Stimulated activated CD4-positive, alpha-beta T cell treated with anti-CD3 and anti-CD28 coated beads, Interleukin-1b, Interleukin-23, amount 100 ng/mL, for 48 hours (primary cell): ENCODE measurements around the gene KPNA6.
A peak's percentile ranks its signal among the peaks of the same experiment; 100 is the strongest.
"Not testable (repeated sequence)": the region's sequence is repeated elsewhere in the genome, so short reads cannot be mapped to it uniquely, and the experiment has no call there.

Experiments
- DNase-seq: peaks from one replicate; pipeline ENCODE4 v3.0.0-alpha.2; 2020

The KPNA6 gene

DNA sequence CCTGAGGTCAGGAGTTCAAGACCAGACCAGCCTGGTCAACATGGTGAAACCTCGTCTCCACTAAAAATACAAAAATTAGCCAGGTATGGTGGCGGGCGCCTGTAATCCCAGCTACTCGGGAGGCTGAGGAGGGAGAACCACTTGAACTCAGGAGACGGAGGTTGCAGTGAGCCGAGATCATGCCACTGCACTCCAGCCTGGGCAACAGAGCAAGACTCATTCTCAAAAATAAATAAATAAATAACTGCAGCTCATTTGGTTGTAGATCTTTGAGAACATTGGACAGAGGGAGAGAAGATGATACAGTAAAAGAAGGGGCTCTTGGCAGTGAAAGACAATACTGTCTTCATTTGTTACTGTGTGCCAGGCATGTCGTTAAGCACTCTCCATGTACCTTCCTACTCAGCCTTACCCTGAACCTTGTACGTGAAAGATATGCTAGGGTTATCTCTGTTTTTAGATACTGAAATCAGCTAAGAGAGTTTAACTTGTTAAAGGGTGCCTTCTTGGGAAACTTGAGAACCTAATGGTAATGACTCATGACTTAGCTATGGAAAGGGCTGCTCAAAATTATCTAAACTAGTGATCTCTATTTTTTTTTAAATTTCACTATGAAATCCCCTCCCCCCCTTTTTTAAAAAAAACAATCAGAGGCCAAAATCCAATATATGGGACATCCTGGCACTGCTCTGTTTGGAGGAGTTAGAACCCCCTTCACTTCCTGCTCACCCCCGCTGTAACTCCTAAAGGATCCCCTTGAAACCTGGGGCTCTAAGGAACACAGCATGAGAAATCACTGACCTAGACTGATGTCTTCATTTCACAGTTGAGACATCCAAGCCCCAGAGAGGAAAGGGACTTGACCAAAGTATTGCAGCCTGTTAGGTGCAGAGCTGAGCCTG, 6.8 kb upstream of the KPNA6 start:
- DNase-seq, result no peak

DNA sequence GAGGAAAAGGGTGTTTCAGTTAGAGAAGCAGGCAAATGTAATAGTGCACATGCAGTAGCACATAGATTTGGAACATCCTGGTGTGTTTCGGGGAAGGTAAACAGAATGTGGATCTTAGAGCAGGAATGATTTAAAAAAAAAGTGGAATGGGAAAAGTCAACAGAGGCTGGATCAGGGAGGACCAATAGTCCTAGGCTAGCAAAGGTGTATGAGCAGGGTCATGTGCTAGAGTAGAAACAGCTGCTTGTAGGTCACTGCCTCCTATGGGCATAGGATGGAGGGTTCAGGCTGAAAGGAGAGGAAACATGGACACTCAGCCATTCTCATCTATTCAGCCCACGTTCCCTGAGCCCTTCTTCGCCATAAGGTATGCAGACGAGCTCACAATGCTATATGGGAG, 3.7 kb upstream of the KPNA6 start:
- DNase-seq, result no peak

DNA sequence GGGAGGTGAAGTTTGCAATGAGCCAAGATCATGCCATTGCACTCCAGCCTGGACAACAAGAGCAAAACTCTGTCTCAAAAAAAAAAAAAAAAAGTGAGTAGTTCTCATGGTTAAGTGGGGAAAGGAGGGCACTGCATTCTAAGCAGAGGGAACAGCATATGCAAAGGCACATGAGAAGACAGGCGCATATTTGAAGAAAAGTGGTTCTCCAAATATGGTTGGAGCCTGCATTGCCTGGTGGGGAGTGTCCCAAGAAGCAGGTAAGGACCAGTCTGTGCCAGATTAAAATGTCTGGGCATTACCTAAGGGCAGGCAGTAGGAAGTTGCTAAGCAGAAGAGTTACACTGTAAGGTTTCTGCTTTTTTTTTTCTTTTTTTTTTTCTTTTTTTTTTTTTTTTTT, 2.5 kb upstream of the KPNA6 start:
- no peak for DNase-seq

DNA sequence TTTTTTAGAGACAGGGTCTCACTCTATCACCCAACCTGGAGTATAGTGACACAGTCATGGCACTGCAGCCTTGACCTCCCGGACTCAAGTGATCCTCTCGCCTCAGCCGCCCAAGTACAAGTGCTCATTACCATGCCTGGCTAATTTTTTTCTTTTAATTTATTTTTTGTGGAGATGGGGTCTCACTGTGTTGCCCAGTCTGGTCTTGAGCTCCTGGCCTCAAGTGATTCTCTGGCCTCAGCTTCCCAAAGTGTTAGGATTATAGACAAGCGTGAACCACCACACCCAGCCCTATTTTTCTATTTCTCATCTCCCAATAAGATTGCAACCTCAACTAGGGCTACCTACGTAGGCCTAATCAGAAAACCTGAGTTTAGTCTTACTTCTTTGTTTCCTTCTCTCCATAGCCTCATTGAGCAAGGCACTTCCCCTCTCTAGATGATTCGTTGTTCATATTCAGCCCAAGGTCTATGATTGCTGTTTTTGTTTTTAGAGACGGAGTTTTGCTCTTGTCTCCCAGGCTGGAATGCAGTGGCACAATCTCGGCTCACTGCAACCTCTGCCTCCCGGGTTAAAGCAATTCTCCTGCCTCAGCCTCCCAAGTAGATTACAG, 1.1 kb upstream of the KPNA6 start:
- no peak for DNase-seq

DNA sequence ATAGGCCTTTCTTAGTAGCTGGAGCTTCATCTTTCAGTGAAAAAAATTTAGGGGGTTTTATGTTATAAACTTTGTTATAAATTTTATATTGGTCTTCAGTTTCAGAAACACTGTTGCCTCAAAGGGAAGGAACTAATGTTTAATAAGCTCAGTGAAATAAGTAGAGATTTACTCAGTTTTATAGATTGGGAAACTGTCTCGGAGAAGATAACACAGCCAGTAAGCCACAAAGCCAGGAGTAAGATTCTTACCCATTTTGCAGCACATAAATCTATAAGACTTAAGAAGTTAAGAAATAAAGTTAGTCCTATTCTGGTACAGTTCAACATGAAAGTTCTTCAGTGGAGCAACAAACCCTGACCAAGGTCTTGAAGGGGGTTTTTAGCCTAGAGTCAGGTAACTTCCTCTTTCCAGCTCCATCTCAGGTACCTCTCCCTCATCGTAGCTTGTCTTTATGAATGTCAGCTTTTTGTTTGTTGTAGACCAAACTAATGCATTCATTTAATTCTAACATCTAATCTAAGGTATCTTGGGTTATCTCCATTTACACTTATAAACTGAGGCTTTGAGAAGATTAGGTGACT, 3.3 kb downstream of the KPNA6 start:
- no peak for DNase-seq

DNA sequence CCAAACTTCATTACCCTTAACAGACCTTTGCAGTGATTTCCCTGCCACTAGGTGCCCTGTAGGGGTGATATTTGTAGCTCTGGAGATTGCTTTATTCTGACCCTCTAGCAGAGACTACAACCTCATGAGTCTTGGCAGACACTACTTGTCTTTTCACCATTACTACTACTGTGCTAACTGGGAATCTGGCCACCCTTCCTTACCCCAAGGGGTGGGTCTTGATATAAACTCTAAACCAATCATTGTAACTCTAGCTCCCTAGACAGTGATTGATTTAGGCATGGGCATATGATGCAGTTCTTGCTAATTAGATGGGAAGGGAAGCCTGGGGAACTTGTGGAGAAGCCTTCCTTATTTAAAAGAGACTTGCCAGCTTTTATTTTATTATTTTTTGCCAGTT, 3.9 kb downstream of the KPNA6 start:
- no peak for DNase-seq

DNA sequence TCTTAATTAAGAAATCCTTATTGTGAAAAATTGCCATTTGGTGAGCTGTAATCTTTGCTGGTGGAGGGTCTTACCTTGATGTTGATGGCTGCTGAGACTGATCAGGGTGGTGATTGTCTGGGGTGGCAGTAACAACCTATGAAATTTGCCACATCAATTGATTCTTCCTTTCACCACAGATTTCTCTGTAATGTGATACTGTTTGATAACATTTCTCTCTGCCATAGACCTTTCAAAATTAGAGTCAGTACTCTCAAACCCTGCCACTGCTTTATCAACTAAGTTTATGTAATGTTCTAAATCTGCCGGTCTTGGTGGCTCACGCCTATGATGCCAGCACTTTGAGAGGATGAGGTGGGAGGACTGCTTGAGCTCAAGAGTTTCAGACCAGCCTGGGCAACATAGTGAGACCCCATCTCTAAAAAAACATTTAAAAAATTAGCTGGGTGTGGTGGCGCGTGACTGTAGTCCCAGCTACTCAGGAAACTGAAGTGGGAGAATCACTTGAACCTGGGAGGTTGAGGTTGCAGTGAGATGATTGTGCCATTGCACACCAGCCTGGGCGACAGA, 5.0 kb downstream of the KPNA6 start:
- peak; percentile 6 for DNase-seq

DNA sequence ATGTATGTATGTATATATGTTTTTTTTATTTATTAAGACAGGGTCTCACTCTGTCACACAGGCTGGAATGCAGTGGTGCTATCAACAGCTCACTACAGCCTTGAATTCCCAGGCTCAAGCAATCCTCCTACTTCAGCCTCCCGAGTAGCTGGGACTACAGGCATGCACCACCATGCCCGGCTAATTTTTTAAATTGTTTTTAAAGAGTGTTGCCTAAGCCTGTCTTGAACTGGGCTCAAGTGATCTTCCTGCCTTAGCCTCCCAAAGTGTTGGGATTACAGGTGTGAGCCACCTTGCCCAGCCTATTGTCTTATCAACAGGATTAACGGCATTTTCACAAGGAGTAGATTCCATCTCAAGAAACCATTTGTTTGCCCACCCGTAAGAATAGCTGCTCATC, 5.6 kb downstream of the KPNA6 start:
- DNase-seq, result not testable (repeated sequence)

DNA sequence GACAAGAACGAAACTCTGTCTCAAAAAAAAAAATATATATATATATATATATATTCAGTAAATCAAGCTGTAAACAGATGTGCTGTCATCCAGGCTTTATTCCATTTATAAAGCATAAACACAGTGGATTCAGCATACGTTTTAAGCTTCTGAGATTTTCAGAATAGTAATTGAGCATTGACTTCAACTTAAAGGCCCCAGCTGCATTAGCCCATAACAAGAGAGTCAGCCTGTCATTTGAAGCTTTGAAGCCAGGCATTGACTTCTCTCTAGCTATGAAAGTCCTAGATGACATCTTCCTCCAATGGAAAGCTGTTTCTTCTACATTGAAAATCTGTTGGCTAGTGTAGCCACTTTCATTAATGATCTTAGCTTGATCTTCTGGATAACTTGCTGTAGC, 6.6 kb downstream of the KPNA6 start:
- no peak for DNase-seq

DNA sequence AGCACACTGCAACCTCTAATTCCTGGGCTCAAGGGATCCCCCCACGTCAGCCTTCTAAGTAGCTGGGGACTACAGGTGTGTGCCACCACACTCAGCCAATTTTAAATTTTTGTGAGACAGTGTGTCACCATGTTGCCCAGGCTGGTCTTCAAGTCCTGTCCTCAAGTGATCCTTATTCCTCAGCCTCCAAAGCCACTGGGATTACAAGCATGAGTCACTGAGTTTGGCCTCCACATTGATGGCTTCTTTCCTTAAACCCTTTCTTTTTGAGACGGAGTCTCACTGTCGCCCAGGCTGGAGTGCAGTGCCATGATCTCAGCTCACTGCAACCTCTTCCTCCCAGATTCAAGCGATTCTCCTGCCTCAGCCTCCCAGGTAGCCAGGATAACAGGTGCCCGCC, 7.6 kb downstream of the KPNA6 start:
- DNase-seq, result no peak

DNA sequence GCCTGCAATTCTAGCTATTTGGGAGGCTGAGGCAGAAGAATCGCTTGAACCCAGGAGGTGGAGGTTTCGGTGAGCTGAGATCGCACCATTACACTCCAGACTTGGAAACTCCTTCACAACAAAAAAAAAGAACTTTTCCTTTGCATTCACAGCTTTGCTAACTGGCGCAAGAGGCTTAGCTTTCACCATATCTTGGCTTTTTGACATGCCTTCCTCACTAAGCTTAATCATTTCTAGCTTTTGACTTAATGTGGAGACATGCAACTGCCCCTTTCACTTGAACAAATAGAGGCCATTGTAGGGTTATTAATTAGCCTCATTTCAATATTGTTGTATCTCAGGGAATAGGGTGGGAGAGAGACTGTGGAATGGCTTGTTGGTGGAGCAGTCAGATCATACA, 8.7 kb downstream of the KPNA6 start:
- DNase-seq, result no peak

DNA sequence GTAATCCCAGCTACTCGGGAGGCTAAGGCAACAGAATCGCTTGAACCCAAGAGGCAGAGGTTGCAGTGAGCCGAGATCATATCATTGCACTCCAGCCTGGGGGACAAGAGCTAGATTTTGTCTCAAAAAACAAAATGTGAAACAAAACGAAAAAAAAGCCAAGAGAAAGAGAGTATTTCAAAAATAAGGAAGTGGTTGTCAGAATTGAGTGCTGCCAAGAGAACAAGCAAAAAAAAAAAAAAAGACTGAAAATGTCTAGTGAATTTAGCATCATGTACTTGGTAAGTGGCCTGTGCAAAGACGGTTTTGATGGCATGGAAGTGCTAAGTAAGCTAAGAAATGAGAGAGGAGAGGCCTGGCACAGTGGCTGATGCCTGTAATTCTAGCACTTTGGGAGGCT, 14.3 kb downstream of the KPNA6 start:
- DNase-seq, result no peak

DNA sequence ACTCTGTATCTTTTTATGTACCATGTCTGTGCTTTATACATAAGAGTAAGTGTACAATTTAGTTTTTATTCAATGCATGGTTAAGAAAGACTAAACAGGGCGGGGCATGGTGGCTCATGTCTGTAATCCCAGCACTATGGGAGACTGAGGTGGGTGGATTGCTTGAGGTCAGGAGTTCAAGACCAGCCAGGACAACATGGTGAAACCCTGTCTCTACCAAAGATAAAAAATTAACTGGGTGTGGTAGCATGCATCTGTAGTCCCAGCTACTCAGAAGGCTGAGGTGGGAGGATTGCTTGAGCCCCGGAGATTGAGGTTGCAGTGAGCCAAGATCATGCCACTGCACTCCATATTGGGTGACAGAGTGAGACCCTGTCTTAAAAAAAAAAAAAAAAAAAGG, 15.5 kb downstream of the KPNA6 start:
- not testable (repeated sequence) for DNase-seq

DNA sequence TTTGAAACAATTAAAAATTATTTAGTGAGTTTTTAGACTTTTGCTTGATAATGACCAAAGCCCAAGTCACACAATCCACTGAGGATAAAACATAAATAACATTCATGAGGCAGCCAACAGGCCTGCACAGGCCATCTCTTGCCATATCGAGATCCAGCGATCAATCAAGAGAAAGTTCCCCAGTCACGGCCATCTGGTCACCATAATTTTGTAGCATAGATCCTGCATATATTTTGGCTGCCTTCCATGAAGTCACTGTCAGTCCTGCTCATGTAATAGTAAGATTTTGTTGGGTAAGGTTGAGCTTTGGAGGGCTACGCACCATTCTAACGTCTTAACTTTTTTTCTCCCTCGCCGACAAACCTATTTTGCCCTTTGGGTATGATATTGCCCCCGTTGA, 17.5 kb downstream of the KPNA6 start:
- DNase-seq, result no peak

DNA sequence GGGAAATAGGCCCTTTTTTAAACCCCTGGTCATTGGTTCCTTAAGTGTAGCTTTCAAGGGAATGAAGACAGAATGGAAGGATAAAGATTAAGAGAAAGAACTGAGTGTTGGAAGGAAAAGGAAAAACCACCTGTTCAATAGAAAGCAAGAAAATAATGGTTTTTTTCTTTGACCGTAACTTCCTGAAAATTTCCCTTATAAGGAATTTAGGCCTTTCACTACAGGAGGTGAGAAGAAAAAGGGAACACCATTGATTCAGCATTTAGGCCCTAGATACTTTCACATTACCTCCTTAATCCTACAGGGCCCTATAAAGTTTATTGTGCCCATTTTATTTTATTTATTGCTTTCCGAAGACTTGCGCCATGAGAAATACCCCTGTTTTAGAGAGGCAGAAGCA, 18.9 kb downstream of the KPNA6 start:
- no peak for DNase-seq

DNA sequence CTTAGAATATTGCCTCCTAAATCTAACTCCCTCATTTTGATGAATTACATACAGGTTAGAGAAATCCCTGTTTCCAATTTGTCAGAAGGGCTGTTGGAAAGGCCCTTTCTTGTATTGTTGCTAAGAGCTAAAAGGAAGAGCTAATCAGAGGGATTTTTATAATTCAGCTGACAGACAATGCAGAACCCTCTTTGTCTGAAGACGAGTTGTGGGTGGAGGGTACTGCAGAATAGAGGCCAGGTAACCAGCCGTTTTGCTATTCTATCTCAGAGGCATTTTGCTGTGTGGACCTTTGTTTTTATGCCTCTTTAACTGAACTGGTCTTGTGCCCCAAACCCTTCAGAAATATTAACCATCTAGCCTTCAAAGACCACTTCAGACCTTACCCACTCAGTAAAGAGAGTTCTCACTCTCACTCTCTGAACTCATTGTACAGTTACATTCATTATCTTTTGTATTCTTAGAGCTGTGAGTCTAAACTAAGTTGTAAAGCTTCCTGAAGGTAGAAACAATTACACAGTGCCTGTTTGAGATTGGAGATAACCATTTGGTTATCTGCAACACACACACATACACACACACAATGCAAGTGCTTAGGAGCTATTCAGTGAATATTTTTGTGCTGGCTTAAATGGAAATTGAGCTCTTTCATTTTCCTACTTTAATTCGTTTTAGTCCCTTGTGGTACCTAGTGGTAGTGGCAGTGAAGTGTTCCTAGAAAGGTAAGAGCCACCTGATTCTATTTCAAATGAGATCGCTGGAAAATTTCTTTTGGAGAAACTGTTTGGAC, 19.7 kb downstream of the KPNA6 start:
- no peak for DNase-seq

DNA sequence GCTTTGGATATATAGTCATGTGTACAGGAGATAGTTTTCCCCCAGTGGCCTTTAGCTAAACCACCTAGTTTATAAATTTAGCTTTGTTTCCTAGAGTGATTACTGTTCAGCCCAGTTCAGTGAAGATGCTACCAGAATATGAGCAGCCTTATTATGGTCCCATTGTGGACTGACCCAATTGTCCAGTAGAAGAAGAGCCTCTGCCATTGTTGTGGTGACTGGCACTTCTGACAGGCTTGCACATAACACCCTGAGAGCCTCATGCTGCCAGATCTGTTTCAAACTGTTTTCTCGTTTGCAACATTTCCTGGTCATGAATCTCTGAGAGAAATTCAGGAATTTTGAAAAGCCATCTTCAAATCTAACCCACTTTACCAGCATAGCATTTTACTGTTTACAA, 20.6 kb downstream of the KPNA6 start:
- no peak for DNase-seq

DNA sequence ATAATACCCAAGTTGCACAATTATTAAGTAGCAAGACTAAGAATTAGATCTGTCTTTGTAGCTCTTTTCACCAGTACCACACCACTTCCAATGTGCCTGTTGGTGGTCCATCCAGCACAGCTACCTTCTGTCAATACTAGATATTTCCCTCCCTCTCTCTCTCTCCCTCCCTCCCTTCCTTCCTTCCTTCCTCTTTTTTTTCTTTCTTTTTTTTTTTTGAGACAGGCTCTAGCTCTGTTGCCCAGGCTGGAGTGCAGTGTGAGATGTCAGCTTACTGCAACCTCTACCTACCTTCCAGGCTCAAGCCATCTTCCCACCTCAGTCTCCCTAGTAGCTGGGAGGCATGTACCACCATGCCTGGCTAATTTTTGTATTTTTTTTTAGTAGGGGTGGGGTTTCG, 21.1 kb downstream of the KPNA6 start:
- DNase-seq, result no peak

DNA sequence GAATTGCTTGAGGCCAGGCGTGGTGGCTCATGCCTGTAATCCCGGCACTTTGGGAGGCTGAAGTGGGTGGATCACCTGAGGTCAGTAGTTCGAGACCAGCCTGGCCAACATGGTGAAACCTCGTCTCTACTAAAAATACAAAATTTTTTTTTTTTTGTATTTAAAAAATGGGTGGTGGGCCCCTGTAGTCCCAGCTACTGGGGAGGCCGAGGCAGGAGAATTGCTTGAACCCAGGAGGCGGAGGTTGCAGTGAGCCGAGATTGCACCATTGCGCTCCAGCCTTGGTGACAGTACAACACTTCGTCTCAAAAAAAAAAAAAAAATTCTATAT, 26.1 kb downstream of the KPNA6 start:
- DNase-seq, result not testable (repeated sequence)

DNA sequence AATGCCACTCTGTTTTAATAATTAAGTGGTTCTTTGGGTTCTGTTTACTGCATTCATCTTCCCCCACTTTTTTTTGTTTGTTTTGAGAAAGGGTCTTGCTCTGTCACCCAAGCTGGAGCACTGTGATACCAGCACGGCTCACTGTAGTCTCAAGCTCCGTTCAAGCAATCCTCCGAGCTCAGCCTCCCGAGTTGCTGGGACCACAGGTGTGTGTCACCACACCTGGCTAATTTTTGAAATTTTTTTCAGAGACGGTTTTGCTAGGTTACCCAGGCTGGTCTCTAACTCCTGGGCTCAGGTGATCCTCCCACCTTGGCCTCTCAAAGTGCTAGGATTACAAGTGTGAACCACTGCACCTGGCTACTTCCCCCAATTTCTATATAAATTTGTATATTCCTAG, 29.3 kb downstream of the KPNA6 start:
- DNase-seq, result no peak

DNA sequence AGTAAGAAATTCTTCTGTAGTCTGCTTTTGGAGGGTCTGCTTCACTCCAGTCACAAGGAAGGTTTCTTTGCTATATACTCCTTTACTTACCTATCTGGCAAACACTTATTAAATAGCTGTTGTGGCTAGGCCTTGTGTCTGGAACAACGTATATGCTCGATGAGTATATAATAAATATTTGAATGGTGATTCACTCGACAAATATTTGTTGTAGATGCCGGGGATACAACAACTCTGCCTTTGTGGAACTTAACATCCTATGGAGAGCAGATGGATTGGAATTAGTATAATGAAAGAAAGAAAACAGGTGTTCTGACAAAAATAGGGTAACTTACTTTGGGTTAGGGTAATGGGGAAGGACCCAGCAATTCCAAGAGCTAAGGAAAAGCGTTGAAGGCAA, 31.1 kb downstream of the KPNA6 start:
- DNase-seq, result no peak

DNA sequence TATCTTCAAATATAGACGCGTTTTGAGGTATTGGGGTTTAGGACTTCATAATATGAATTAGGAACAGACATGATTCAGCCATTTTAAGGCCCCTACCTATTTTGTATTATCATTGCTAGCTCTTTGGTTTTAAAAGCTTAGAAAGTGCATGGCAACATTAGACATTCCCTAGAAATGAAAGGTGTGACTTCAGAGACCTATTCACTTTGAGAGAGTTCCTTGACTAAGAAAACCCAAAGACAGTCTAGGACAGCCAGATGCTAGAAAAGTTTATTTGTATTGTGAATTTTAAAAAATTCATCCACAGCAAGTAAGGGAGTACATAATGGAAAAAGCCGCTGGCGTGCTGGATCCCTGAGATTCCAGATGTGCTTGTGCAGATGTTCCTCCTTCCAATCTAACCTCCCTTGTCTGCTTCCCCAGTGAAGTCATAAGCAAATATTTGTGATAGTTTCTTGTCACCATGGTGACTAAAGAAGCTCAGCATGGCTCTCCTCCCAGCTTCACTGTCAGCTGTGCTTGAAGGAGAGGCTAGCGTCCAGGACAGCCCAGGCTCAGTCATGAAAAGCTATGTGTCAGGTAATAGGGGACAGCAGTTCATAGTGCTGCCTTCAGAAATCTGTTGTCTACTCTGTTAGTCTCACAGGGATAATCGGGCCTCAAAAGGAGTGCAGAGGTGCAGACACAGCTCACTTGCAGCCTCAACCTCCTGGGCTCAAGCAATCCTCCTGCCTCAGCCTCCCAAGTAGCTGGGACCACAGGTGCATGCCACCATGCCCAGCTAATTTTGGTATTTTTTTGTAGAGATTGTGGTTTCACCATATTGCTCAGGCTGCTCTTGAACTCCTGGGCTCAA, 34.8 kb downstream of the KPNA6 start:
- no peak for DNase-seq
